Loucy (cell line): ENCODE measurements around the gene AADACL4.

Source experiments
- H2AFZ ChIP-seq: fragments of 200-600 bp; sonication (generic); 2 replicates; pipeline ENCODE4 v1.6.0; 2016; ENCODE audit warnings: antibody characterized with exemption, mild to moderate bottlenecking, low read length, moderate library complexity
- H3F3A ChIP-seq: fragments of 200-600 bp; 2 replicates; pipeline ENCODE4 v1.6.0; 2016; ENCODE audit warnings: antibody characterized with exemption, low read depth, mild to moderate bottlenecking
- H3K27me3 ChIP-seq: fragments of 200-600 bp; sonication (generic); 2 replicates; pipeline ENCODE4 v1.6.1; 2014; ENCODE audit warnings: low read length, mild to moderate bottlenecking; ENCODE audit not compliant: insufficient read depth, poor library complexity, severe bottlenecking
- H3K36me3 ChIP-seq: fragments of 200-600 bp; sonication (generic); 2 replicates; pipeline ENCODE4 v1.6.1; 2016; ENCODE audit warnings: low read length; ENCODE audit not compliant: insufficient read depth
- H3K4me1 ChIP-seq: fragments of 200-600 bp; sonication (generic); 2 replicates; pipeline ENCODE4 v1.5.1; 2014; ENCODE audit warnings: low read length, mild to moderate bottlenecking; ENCODE audit not compliant: insufficient read depth, poor library complexity, severe bottlenecking
- H3K4me2 ChIP-seq: fragments of 200-600 bp; sonication (generic); 2 replicates; pipeline ENCODE4 v1.6.0; 2014; ENCODE audit warnings: antibody characterized with exemption, low read length, low read depth, mild to moderate bottlenecking; ENCODE audit not compliant: poor library complexity, severe bottlenecking
- H3K4me3 ChIP-seq: fragments of 200-600 bp; sonication (generic); 2 replicates; pipeline ENCODE4 v1.5.1; 2014; ENCODE audit warnings: low read length, mild to moderate bottlenecking, mixed read lengths; ENCODE audit not compliant: poor library complexity, severe bottlenecking
- H3K79me2 ChIP-seq: fragments of 200-600 bp; sonication (generic); 2 replicates; pipeline ENCODE4 v1.6.1; 2014; ENCODE audit warnings: low read length; ENCODE audit not compliant: insufficient read depth
- H3K9ac ChIP-seq: fragments of 200-600 bp; sonication (generic); 2 replicates; pipeline ENCODE4 v1.6.0; 2014; ENCODE audit warnings: mild to moderate bottlenecking, low read depth, low read length, moderate library complexity; ENCODE audit not compliant: poor library complexity, severe bottlenecking
- H3K9me2 ChIP-seq: fragments of 200-600 bp; sonication (generic); replicated peaks from 2 replicates; pipeline ENCODE4 v1.6.1; 2016; ENCODE audit warnings: low read depth, low read length, mixed read lengths
- H3K9me3 ChIP-seq: fragments of 200-600 bp; sonication (generic); 2 replicates; pipeline ENCODE4 v1.6.1; 2014; ENCODE audit warnings: mild to moderate bottlenecking, antibody characterized with exemption, low read length, low read depth; ENCODE audit not compliant: insufficient read depth
- H4K20me1 ChIP-seq: fragments of 200-600 bp; sonication (generic); 2 replicates; pipeline ENCODE4 v1.6.0; 2014; ENCODE audit warnings: antibody characterized with exemption, low read length, mild to moderate bottlenecking; ENCODE audit not compliant: insufficient read depth, poor library complexity, severe bottlenecking
- CTCF ChIP-seq: fragments of 200-600 bp; sonication (generic); conservative IDR thresholded peaks from 2 replicates; pipeline ENCODE4 v1.5.1; 2014; ENCODE audit warnings: mild to moderate bottlenecking, antibody characterized with exemption, low read length
- EZH2phosphoT487 ChIP-seq: fragments of 200-600 bp; IDR thresholded peaks from 2 replicates; pipeline ENCODE4 v1.6.1; 2018; ENCODE audit warnings: antibody characterized with exemption, mild to moderate bottlenecking, moderate library complexity, borderline replicate concordance

The AADACL4 gene

GRCh38 chr1:12620488-12620865, 23.4 kb upstream of the AADACL4 start:
- TF ChIP-seq CTCF, result no peak
- no peak for TF ChIP-seq EZH2phosphoT487
- Histone ChIP-seq H4K20me1 (no peaks in the 10 kb centered on the region), H3K27me3 (no peaks in the 10 kb centered on the region), H3F3A (no peaks in the 10 kb centered on the region), H3K4me3 (peak overlapping the region; percentile 83), H3K9me2 (no peaks in the 10 kb centered on the region), H3K79me2 (peaks cover 21% of the 10 kb centered on the region), H3K9me3 (no peaks in the 10 kb centered on the region), H2AFZ (no peak overlapping the region), H3K4me2 (peak overlapping the region; percentile 90), H3K9ac (peak overlapping the region; percentile 98), H3K36me3 (no peaks in the 10 kb centered on the region), H3K4me1 (peaks cover 46% of the 10 kb centered on the region)

GRCh38 chr1:12620931-12621330, 23.0 kb upstream of the AADACL4 start:
- no peak overlapping the region for H2AFZ ChIP-seq
- no peaks in the 10 kb centered on the region for H3K9me3 ChIP-seq
- TF ChIP-seq CTCF (no peak), EZH2phosphoT487 (no peak)
- H3K27me3 ChIP-seq, result no peaks in the 10 kb centered on the region
- peaks cover 41% of the 10 kb centered on the region for H3K4me1 ChIP-seq
- H3K4me2 ChIP-seq, result peak overlapping the region; percentile 90
- no peaks in the 10 kb centered on the region for H3K9me2 ChIP-seq
- no peaks in the 10 kb centered on the region for H4K20me1 ChIP-seq
- peaks cover 17% of the 10 kb centered on the region for H3K79me2 ChIP-seq
- peak overlapping the region; percentile 83 for H3K4me3 ChIP-seq
- peak overlapping the region; percentile 98 for H3K9ac ChIP-seq
- no peaks in the 10 kb centered on the region for H3K36me3 ChIP-seq
- no peaks in the 10 kb centered on the region for H3F3A ChIP-seq

- TF ChIP-seq CTCF (no peak), EZH2phosphoT487 (no peak)
- H3F3A ChIP-seq, result no peaks in the 10 kb centered on the region
- H4K20me1 ChIP-seq, result no peaks in the 10 kb centered on the region
- no peak overlapping the region for H3K4me3 ChIP-seq
- no peaks in the 10 kb centered on the region for H3K36me3 ChIP-seq
- peaks cover 38% of the 10 kb centered on the region for H3K4me1 ChIP-seq
- peaks cover 9% of the 10 kb centered on the region for H3K79me2 ChIP-seq
- no peak overlapping the region for H2AFZ ChIP-seq
- no peaks in the 10 kb centered on the region for H3K9me3 ChIP-seq
- H3K9ac ChIP-seq, result peak overlapping the region; percentile 98
- no peak overlapping the region for H3K4me2 ChIP-seq
- no peaks in the 10 kb centered on the region for H3K9me2 ChIP-seq
- no peaks in the 10 kb centered on the region for H3K27me3 ChIP-seq
Measured at GRCh38 chr1:12621346-12622335, 22.2 kb upstream of the AADACL4 start.
